Subcutaneous abdominal adipose tissue (tissue), 5 donors: ENCODE data around the gene SLC25A31.

Source experiments
- H3K27ac ChIP-seq: one replicate; pipeline ENCODE4 v1.7.0; 2013; ENCODE audit warnings: low read depth, mild to moderate bottlenecking, inconsistent platforms, low read length, moderate library complexity
- H3K27me3 ChIP-seq, 5 donors: one replicate each; pipeline ENCODE4 v1.7.0; 2013; ENCODE audit warnings: low read length in 5 of 5, inconsistent platforms in 1 of 5; ENCODE audit not compliant: control insufficient read depth in 5 of 5, insufficient read depth in 4 of 5
- H3K36me3 ChIP-seq, 5 donors: one replicate each; pipeline ENCODE4 v1.7.0; 2013; ENCODE audit warnings: low read length in 5 of 5; ENCODE audit not compliant: control insufficient read depth in 5 of 5, insufficient read depth in 5 of 5
- H3K4me1 ChIP-seq, 5 donors: one replicate each; pipeline ENCODE4 v1.7.0; 2013; ENCODE audit warnings: low read length in 5 of 5, mild to moderate bottlenecking in 3 of 5, moderate library complexity in 1 of 5; ENCODE audit not compliant: control insufficient read depth in 5 of 5, insufficient read depth in 5 of 5
- H3K4me3 ChIP-seq, 5 donors: one replicate each; pipeline ENCODE4 v1.7.0; 2013; ENCODE audit warnings: low read length in 5 of 5, low read depth in 1 of 5
- H3K9ac ChIP-seq, 5 donors: one replicate each; pipeline ENCODE4 v1.7.0; 2013; ENCODE audit warnings: low read length in 5 of 5, mild to moderate bottlenecking in 4 of 5, moderate library complexity in 3 of 5
- H3K9me3 ChIP-seq, 5 donors: one replicate each; pipeline ENCODE4 v1.7.0; 2013; ENCODE audit warnings: low read length in 5 of 5; ENCODE audit not compliant: control insufficient read depth in 5 of 5
- donor health status: healthy.
- donor health status: healthy.
- donor health status: healthy.
- donor health status: healthy.
- donor health status: healthy.

The SLC25A31 gene

GRCh38 chr4:127776620-127777019, 46.4 kb downstream of the SLC25A31 start:
- H3K36me3 ChIP-seq: no peaks in the 10 kb centered on the region
- H3K9me3 ChIP-seq: no peaks in the 10 kb centered on the region
- H3K27me3 ChIP-seq: no peaks in the 10 kb centered on the region
- H3K9ac ChIP-seq: no peak overlapping the region
- peaks cover 0 to 5% (median 4%) of the 10 kb centered on the region in 5 donors for H3K4me1 ChIP-seq
- H3K27ac ChIP-seq: no peak overlapping the region
- H3K4me3 ChIP-seq: no peak overlapping the region

GRCh38 chr4:127777487-127777886, 47.3 kb downstream of the SLC25A31 start:
- Histone ChIP-seq H3K36me3 (no peaks in the 10 kb centered on the region), H3K4me1 (peaks cover 0 to 11% (median 7%) of the 10 kb centered on the region in 5 donors), H3K27ac (no peak overlapping the region), H3K9me3 (no peaks in the 10 kb centered on the region), H3K9ac (no peak overlapping the region), H3K4me3 (no peak overlapping the region), H3K27me3 (no peaks in the 10 kb centered on the region)

GRCh38 chr4:127778102-127778501, 47.9 kb downstream of the SLC25A31 start:
- no peaks in the 10 kb centered on the region for H3K36me3 ChIP-seq
- H3K4me1 ChIP-seq: peaks cover 0 to 17% (median 14%) of the 10 kb centered on the region in 5 donors
- H3K9me3 ChIP-seq: no peaks in the 10 kb centered on the region
- no peak overlapping the region for H3K9ac ChIP-seq
- no peak overlapping the region for H3K27ac ChIP-seq
- H3K4me3 ChIP-seq: no peak overlapping the region
- H3K27me3 ChIP-seq: no peaks in the 10 kb centered on the region

GRCh38 chr4:127780598-127780997, 50.4 kb downstream of the SLC25A31 start:
- Histone ChIP-seq H3K4me3 (no peak overlapping the region), H3K27ac (no peak overlapping the region), H3K9ac (no peak overlapping the region), H3K9me3 (no peaks in the 10 kb centered on the region), H3K4me1 (peaks cover 0 to 24% (median 17%) of the 10 kb centered on the region in 5 donors), H3K27me3 (no peaks in the 10 kb centered on the region), H3K36me3 (no peaks in the 10 kb centered on the region)

GRCh38 chr4:127781300-127782024, 51.3 kb downstream of the SLC25A31 start:
- Histone ChIP-seq H3K4me1 (peaks cover 0 to 24% (median 17%) of the 10 kb centered on the region in 5 donors), H3K9ac (peak overlapping the region in 4 of 5 donors; percentile 46 to 90 (median 83)), H3K36me3 (no peaks in the 10 kb centered on the region), H3K27ac (no peak overlapping the region), H3K4me3 (peak overlapping the region in 4 of 5 donors; percentile 74 to 98 (median 90)), H3K9me3 (no peaks in the 10 kb centered on the region), H3K27me3 (no peaks in the 10 kb centered on the region)

GRCh38 chr4:127782025-127782274, 51.8 kb downstream of the SLC25A31 start:
- Histone ChIP-seq H3K4me3 (peak overlapping the region in 4 of 5 donors; percentile 74 to 98 (median 90)), H3K36me3 (no peaks in the 10 kb centered on the region), H3K9ac (peak overlapping the region in 4 of 5 donors; percentile 46 to 90 (median 83)), H3K27me3 (no peaks in the 10 kb centered on the region), H3K27ac (no peak overlapping the region), H3K4me1 (peaks cover 0 to 24% (median 17%) of the 10 kb centered on the region in 5 donors), H3K9me3 (no peaks in the 10 kb centered on the region)

GRCh38 chr4:127782275-127783025, 52.2 kb downstream of the SLC25A31 start, which contains the start of gene HSPA4L:
Gene HSPA4L (plus strand): TSS chr4:127782322. CDS start chr4:127782551, 229 bp downstream.
- Histone ChIP-seq H3K9ac (peak within 1 kb of the TSS in 4 of 5 donors; percentile 66 to 90 (median 83)), H3K27ac (peak within 1 kb of the TSS; percentile 25), H3K27me3 (no peaks in the 10 kb centered on the region), H3K9me3 (no peaks in the 10 kb centered on the region), H3K36me3 (no peaks in the 10 kb centered on the region), H3K4me3 (peak within 1 kb of the TSS; percentile 74 to 99 (median 91)), H3K4me1 (peaks cover 0 to 24% (median 17%) of the 10 kb centered on the region in 5 donors)

GRCh38 chr4:127783026-127783769, 53.0 kb downstream of the SLC25A31 start:
- Histone ChIP-seq H3K27me3 (no peaks in the 10 kb centered on the region), H3K9me3 (no peaks in the 10 kb centered on the region), H3K9ac (peak overlapping the region in 4 of 5 donors; percentile 66 to 90 (median 83)), H3K36me3 (no peaks in the 10 kb centered on the region), H3K4me1 (peaks cover 0 to 24% (median 17%) of the 10 kb centered on the region in 5 donors), H3K27ac (no peak overlapping the region), H3K4me3 (peak overlapping the region; percentile 74 to 99 (median 91))

GRCh38 chr4:127783955-127784770, 54.0 kb downstream of the SLC25A31 start:
- Histone ChIP-seq H3K36me3 (no peaks in the 10 kb centered on the region), H3K4me3 (no peak overlapping the region), H3K9me3 (peaks cover 0 to 3% (median 0%) of the 10 kb centered on the region in 5 donors), H3K4me1 (peaks cover 0 to 24% (median 17%) of the 10 kb centered on the region in 5 donors), H3K9ac (no peak overlapping the region), H3K27me3 (no peaks in the 10 kb centered on the region), H3K27ac (no peak overlapping the region)
